ENCODE measurements around the gene TRAF6. TPM values are rescaled to one million over a fixed set of nuclear protein-coding genes. Genes with fewer than 3 reads are reported as not detected.

Gene TRAF6
- total and polyA plus RNA-seq, 10 of the 15 experiments (the other 5 are each of a cell fraction or from before 2014, with no cell fraction given), result 1.4 to 10.9 (median 7.0) TPM

GRCh38 chr11:36462321-36462720 is 47.8 kb downstream of the TRAF6 start:
- no peaks in the 10 kb centered on the region for H3K79me2 ChIP-seq (ENCODE audit: control insufficient read depth, insufficient read depth, low read length)
- H3K36me3 ChIP-seq (ENCODE audit: control insufficient read depth in 2 of 2, insufficient read depth in 2 of 2, low read length in 1 of 2), result no peaks in the 10 kb centered on the region
- CTCF ChIA-PET, result interaction anchor here (1.4 kb wide), 1 partner anchor 12 kb away, joined by 5 read pairs; no protein-coding TSS in a partner anchor
- intact Hi-C loops (cut with micrococcal nuclease; ENCODE audit: unreplicated experiment) (no loop called here), in situ Hi-C loops (cut with MboI) (loop anchor here (5.0 kb wide), 1 partner anchor 50 kb away; no protein-coding TSS in a partner anchor)
- no peak overlapping the region for H3K4me3 ChIP-seq
- no TSS peak for BruUV-seq (replicated peaks)
- SMC1A ChIA-PET (ENCODE audit: uncharacterized antibody, unreplicated experiment), result interaction anchor here (0.5 to 0.6 kb wide), 2 partner anchors 17 to 59 kb away, joined by 3 read pairs; no protein-coding TSS in a partner anchor
- POLR2A ChIA-PET, result no interaction called here
- H4K20me1 ChIP-seq (ENCODE audit: control insufficient read depth, insufficient read depth), result no peaks in the 10 kb centered on the region
- no peaks in the 10 kb centered on the region; a peak in 2 of 4 replicates for H3K27me3 ChIP-seq (replicated peaks in 1 of 2; ENCODE audit: control insufficient read depth in 2 of 2, insufficient read depth in 2 of 2, low read length in 1 of 2)
- no peak for TF ChIP-seq ZNF274 (IDR thresholded peaks at IDR 0.05; ENCODE audit: insufficient read depth, insufficient read length)
- TF ChIP-seq IRF5 (IDR thresholded peaks at IDR 0.05; ENCODE audit: borderline replicate concordance), result no peak
- no peak for TF ChIP-seq KDM1A (IDR thresholded peaks at IDR 0.05; ENCODE audit: borderline replicate concordance)
- TF ChIP-seq JUND (IDR thresholded peaks at IDR 0.05; ENCODE audit: low read depth, low read length), result no peak
- TF ChIP-seq ZNF592 (IDR thresholded peaks at IDR 0.05), result no peak
- no peak for TF ChIP-seq BACH1 (IDR thresholded peaks at IDR 0.05; ENCODE audit: borderline replicate concordance)
- TF ChIP-seq MYB (IDR thresholded peaks at IDR 0.05; ENCODE audit: borderline replicate concordance, low read depth, low read length), result no peak
- TF ChIP-seq RCOR1 (conservative IDR thresholded peaks at IDR 0.05; ENCODE audit: low read depth, low read length), result no peak
- TF ChIP-seq TCF7 (IDR thresholded peaks at IDR 0.05; ENCODE audit: borderline replicate concordance), result no peak
- TF ChIP-seq CBX3 (IDR thresholded peaks at IDR 0.05; ENCODE audit: borderline replicate concordance, low read depth), result no peak
- TF ChIP-seq RELA (IDR thresholded peaks at IDR 0.05; ENCODE audit: borderline replicate concordance, partially characterized antibody), result no peak
- no peak for TF ChIP-seq NKRF (conservative IDR thresholded peaks at IDR 0.05)
- no peak for TF ChIP-seq ZNF384 (IDR thresholded peaks at IDR 0.05; ENCODE audit: borderline replicate concordance, low read depth, low read length)
- no peak for TF ChIP-seq SRF (IDR thresholded peaks at IDR 0.05; ENCODE audit: low read depth in 2 of 2, low read length in 2 of 2)
- no peak for TF ChIP-seq POU2F2 (IDR thresholded peaks at IDR 0.05; ENCODE audit: borderline replicate concordance, low read depth, low read length)
- no peak for TF ChIP-seq WRNIP1 (IDR thresholded peaks at IDR 0.05; ENCODE audit: borderline replicate concordance, low read depth, low read length)
- TF ChIP-seq IKZF2 (IDR thresholded peaks at IDR 0.05), result no peak
- TF ChIP-seq SMC3 (IDR thresholded peaks at IDR 0.05; ENCODE audit: borderline replicate concordance, low read length), result no peak
- no peak overlapping the region for H2AFZ ChIP-seq (ENCODE audit: control insufficient read depth, low read depth, low read length)
- DNase-seq (ENCODE audit: low read depth, low spot score) (no peak), ATAC-seq (no peak), FAIRE-seq (no peak)
- H3K9ac ChIP-seq (ENCODE audit: control insufficient read depth, insufficient read depth, low read length), result no peak overlapping the region
- RAD21 ChIA-PET (ENCODE audit: unreplicated experiment), result interaction anchor here (1.2 kb wide), 1 partner anchor 17 kb away, joined by 3 read pairs; no protein-coding TSS in a partner anchor
- WGBS (ENCODE audit: insufficient coverage, insufficient replicate concordance, low lambda C conversion rate, missing lambda C conversion rate), result 51% methylated on average over 15 of the region's 15 CpGs
- H3K27ac ChIP-seq (ENCODE audit: control insufficient read depth, insufficient read depth), result no peak overlapping the region
- no peak overlapping the region for H3K4me2 ChIP-seq (ENCODE audit: control insufficient read depth, insufficient read depth)
- H3K9me3 ChIP-seq (replicated peaks; ENCODE audit: control insufficient read depth, insufficient read depth, low read length), result no peaks in the 10 kb centered on the region
- H3K4me1 ChIP-seq (ENCODE audit: control insufficient read depth, insufficient read depth, low read length), result no peaks in the 10 kb centered on the region
